Measurements from ENCODE around the gene RLIM.

DNA sequence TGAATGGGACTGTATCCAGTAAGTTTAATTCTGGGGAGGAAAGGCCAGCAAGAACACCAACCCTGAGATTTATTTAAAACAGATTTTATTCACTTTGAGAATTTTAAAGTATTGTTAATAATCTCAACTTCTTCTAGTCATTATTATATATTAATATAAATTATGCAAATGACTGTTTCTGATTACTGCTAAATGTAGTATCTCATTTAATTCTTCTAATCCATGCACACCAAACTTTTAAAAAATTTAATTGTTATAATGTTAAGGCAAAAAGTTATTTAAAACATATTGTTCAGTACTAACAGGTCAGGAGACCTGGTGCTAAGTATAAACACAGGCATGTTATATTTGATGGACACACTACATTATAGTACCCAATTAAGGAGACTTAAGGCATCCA is 8.1 kb downstream of the RLIM start:
- TF ChIP-seq, protein P1, sequence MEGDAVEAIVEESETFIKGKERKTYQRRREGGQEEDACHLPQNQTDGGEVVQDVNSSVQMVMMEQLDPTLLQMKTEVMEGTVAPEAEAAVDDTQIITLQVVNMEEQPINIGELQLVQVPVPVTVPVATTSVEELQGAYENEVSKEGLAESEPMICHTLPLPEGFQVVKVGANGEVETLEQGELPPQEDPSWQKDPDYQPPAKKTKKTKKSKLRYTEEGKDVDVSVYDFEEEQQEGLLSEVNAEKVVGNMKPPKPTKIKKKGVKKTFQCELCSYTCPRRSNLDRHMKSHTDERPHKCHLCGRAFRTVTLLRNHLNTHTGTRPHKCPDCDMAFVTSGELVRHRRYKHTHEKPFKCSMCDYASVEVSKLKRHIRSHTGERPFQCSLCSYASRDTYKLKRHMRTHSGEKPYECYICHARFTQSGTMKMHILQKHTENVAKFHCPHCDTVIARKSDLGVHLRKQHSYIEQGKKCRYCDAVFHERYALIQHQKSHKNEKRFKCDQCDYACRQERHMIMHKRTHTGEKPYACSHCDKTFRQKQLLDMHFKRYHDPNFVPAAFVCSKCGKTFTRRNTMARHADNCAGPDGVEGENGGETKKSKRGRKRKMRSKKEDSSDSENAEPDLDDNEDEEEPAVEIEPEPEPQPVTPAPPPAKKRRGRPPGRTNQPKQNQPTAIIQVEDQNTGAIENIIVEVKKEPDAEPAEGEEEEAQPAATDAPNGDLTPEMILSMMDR (IDR thresholded peaks at IDR 0.05) = no peak
- no peak for TF ChIP-seq POLR2A (IDR thresholded peaks at IDR 0.05)

Measured in thyroid gland (tissue), 4 donors.